OCI-LY3 (cell line): ENCODE results near the gene TRPM7.
"Not testable (repeated sequence)": the region's sequence is repeated elsewhere in the genome, so short reads cannot be mapped to it uniquely, and the experiment has no call there.

Source experiments
- H2AFZ ChIP-seq: fragments of 200-600, 300-600 bp; shearing (Covaris generic); 2 replicates; pipeline ENCODE4 v1.6.0; 2014; ENCODE audit warnings: antibody characterized with exemption, low read depth, low read length
- H3K27ac ChIP-seq: fragments of 200-600, 300-600 bp; sonication (generic); 2 replicates; pipeline ENCODE4 v1.5.1; 2014; ENCODE audit warnings: mild to moderate bottlenecking, low read length, moderate library complexity, mixed read lengths
- H3K27me3 ChIP-seq: fragments of 200-600, 300-600 bp; sonication (generic); 2 replicates; pipeline ENCODE4 v1.6.1; 2014; ENCODE audit warnings: low read depth, low read length, mixed read lengths
- H3K36me3 ChIP-seq: fragments of 200-600, 300-600 bp; sonication (generic); replicated peaks from 2 replicates; pipeline ENCODE3; 2014; ENCODE audit warnings: low read depth, low read length, mixed read lengths
- H3K4me1 ChIP-seq: fragments of 300-600, 200-600 bp; sonication (generic); 2 replicates; pipeline ENCODE4 v1.6.1; 2014; ENCODE audit warnings: low read length, mixed read lengths
- H3K4me2 ChIP-seq: fragments of 200-600, 300-600 bp; sonication (generic); 2 replicates; pipeline ENCODE4 v1.6.1; 2014; ENCODE audit warnings: low read length, mixed read lengths
- H3K4me3 ChIP-seq: fragments of 300-600, 200-600 bp; sonication (generic); 2 replicates; pipeline ENCODE4 v1.5.1; 2014; ENCODE audit warnings: antibody characterized with exemption, mild to moderate bottlenecking, low read length, moderate library complexity
- H3K79me2 ChIP-seq: fragments of 300-600, 200-600 bp; shearing (Covaris generic); 2 replicates; pipeline ENCODE4 v1.6.1; 2014; ENCODE audit warnings: mild to moderate bottlenecking, low read length, mixed read lengths
- H3K9ac ChIP-seq: fragments of 300-600, 200-600 bp; shearing (Covaris generic); 2 replicates; pipeline ENCODE4 v1.6.0; 2014; ENCODE audit warnings: mild to moderate bottlenecking, low read length, moderate library complexity
- H3K9me3 ChIP-seq: fragments of 200-600, 300-600 bp; shearing (Covaris generic); 2 replicates; pipeline ENCODE4 v1.6.1; 2014; ENCODE audit warnings: low read length, mixed read lengths; ENCODE audit not compliant: insufficient read depth
- H4K20me1 ChIP-seq: fragments of 200-600, 300-600 bp; sonication (generic); 2 replicates; pipeline ENCODE4 v1.6.1; 2016; ENCODE audit warnings: low read length, mixed read lengths; ENCODE audit not compliant: insufficient read depth
- CTCF ChIP-seq: fragments of 200-600, 300-600 bp; sonication (generic); IDR thresholded peaks from 2 replicates; pipeline ENCODE4 v1.5.1; 2014; ENCODE audit warnings: antibody characterized with exemption, low read length, low read depth
- EZH2phosphoT487 ChIP-seq: fragments of 200-600 bp; shearing (Covaris generic); IDR thresholded peaks from 2 replicates; pipeline ENCODE4 v1.6.1; 2018; ENCODE audit warnings: antibody characterized with exemption, mixed run types, low read depth

TRPM7 gene

GRCh38 chr15:50624616-50625168 is 61.9 kb downstream of the TRPM7 start:
- Histone ChIP-seq H3K4me3 (no peak overlapping the region), H4K20me1 (no peaks in the 10 kb centered on the region), H3K36me3 (peaks cover 29% of the 10 kb centered on the region), H3K4me1 (no peaks in the 10 kb centered on the region), H3K4me2 (no peak overlapping the region), H3K9ac (no peak overlapping the region), H2AFZ (no peak overlapping the region), H3K79me2 (no peaks in the 10 kb centered on the region), H3K27ac (no peak overlapping the region), H3K9me3 (no peaks in the 10 kb centered on the region), H3K27me3 (no peaks in the 10 kb centered on the region)
- no peak for TF ChIP-seq EZH2phosphoT487
- no peak for TF ChIP-seq CTCF

DNA sequence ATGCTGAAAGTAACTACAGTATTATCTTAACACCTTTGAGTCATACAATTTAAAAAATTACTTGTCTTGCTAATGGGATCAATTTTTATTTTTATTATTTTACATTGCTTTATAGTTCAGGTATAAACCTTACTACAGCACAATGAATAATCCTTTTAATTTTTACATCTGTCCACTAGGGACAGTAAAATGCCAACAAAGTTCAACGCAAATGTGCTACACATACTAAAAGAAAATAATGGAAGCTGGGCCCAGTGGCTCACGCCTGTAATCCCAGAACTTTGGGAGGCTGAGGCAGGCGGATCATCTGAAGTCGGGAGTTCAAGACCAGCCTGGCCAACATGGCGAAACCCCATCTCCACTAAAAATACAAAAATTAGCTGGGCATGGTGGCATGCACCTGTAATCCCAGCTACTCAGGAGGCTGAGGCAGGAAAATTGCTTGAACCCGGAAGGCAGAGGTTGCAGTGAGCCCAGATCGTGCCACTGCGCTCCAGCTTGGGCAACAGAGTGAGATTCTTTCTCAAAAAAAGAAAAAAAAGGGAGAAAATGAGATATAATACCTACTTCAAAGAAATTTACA is 64.1 kb downstream of the TRPM7 start:
- H3K9me3 ChIP-seq, H3K27me3 ChIP-seq, H3K27ac ChIP-seq, H3K9ac ChIP-seq, H2AFZ ChIP-seq, H3K79me2 ChIP-seq, H3K4me3 ChIP-seq, H3K4me1 ChIP-seq, H4K20me1 ChIP-seq, H3K4me2 ChIP-seq: not testable (repeated sequence)
- TF ChIP-seq CTCF, result peak; percentile 27
- peaks cover 26% of the 10 kb centered on the region for H3K36me3 ChIP-seq

DNA sequence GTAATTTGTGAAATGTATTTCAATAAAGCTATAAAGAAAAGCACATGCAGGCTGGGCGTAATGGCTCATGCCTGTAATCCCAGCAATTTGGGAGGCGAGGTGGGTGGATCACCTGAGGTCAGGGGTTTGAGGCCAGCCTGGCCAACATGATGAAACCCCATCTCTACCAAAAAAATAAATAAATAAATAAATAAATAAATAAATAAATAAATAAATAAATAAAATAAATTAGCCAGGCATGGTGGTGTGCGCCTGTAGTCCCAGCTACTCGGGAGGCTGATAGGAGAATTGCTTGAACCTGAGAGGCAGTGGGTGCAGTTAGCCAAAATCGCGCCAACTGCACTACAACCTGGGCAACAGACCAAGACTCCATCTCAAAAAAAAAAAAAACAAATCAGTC is 69.6 kb downstream of the TRPM7 start:
- H3K4me3 ChIP-seq, H3K4me1 ChIP-seq, H3K27ac ChIP-seq, H3K9ac ChIP-seq, H3K9me3 ChIP-seq, H3K79me2 ChIP-seq, H3K4me2 ChIP-seq, H2AFZ ChIP-seq, H3K27me3 ChIP-seq, H4K20me1 ChIP-seq: not testable (repeated sequence)
- H3K36me3 ChIP-seq, result peaks cover 16% of the 10 kb centered on the region

DNA sequence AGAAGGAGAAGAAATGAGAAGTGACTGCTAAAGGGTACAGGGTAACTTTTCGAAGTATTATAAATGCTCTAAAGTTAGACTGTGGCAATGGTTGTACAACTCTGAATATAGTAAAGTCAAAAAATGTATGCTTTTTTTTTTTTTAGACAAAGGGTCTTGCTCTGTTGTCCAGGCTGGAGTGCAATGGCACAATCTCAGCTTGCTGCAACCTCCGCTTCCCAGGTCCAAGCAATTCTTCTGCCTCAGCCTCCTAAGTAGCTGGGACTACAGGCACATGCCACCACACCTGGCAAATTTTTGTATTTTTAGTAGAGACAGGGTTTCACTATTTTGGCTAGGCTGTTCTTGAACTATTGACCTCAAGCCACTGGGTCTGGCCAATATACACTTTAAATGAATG is 70.0 kb downstream of the TRPM7 start:
- not testable (repeated sequence) for H2AFZ ChIP-seq, H3K79me2 ChIP-seq
- peaks cover 19% of the 10 kb centered on the region for H3K36me3 ChIP-seq

DNA sequence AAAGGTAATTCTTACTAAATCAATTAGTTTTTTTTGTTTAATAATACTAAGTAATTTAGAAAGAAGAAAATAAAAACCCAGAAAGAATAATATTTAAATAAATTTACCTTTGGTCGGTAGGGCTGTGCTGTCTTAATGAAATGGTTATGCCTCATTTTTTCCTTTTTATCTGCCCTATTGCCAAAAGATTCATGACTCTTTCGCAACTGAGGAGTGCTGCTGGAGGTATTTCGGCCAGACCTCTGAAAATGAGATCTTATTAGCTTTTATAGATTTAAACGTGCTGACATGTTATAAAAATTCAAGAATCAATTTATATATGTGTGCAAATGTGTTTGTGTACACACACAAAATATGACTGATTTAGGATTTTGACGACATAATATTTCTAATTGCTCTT is 73.0 kb downstream of the TRPM7 start:
- Histone ChIP-seq H3K79me2 (no peaks in the 10 kb centered on the region), H3K4me3 (no peak overlapping the region), H2AFZ (no peak overlapping the region), H4K20me1 (no peaks in the 10 kb centered on the region), H3K4me1 (no peaks in the 10 kb centered on the region), H3K9ac (no peak overlapping the region), H3K27me3 (no peaks in the 10 kb centered on the region), H3K36me3 (peaks cover 23% of the 10 kb centered on the region), H3K9me3 (no peaks in the 10 kb centered on the region), H3K27ac (no peak overlapping the region), H3K4me2 (no peak overlapping the region)
- TF ChIP-seq CTCF, result no peak
- TF ChIP-seq EZH2phosphoT487, result no peak

More for the DNA sequence above, 70.0 kb downstream of the TRPM7 start:
- H3K4me1 ChIP-seq, H4K20me1 ChIP-seq, H3K9ac ChIP-seq, H3K4me2 ChIP-seq, H3K27ac ChIP-seq, H3K9me3 ChIP-seq, H3K27me3 ChIP-seq, H3K4me3 ChIP-seq: not testable (repeated sequence)
